Dermis blood vessel endothelial cell (primary cell): ENCODE measurements around the gene TLL2. TPM values are rescaled to one million over a fixed set of nuclear protein-coding genes. Genes with fewer than 3 reads are reported as not detected.

Experiments
- DNase-seq: peaks from one replicate; pipeline ENCODE4 v3.0.0; 2010
- total RNA-seq: library from RNA; depleted of rRNA; stranded (reverse); fragments of >200 nt; gene quantifications from 2 replicates; pipeline ENCODE4 v1.2.3, GENCODE V29; 2014

Gene TLL2
- total RNA-seq, 1 donor from 2014 or later: 0.17 TPM

DNA sequence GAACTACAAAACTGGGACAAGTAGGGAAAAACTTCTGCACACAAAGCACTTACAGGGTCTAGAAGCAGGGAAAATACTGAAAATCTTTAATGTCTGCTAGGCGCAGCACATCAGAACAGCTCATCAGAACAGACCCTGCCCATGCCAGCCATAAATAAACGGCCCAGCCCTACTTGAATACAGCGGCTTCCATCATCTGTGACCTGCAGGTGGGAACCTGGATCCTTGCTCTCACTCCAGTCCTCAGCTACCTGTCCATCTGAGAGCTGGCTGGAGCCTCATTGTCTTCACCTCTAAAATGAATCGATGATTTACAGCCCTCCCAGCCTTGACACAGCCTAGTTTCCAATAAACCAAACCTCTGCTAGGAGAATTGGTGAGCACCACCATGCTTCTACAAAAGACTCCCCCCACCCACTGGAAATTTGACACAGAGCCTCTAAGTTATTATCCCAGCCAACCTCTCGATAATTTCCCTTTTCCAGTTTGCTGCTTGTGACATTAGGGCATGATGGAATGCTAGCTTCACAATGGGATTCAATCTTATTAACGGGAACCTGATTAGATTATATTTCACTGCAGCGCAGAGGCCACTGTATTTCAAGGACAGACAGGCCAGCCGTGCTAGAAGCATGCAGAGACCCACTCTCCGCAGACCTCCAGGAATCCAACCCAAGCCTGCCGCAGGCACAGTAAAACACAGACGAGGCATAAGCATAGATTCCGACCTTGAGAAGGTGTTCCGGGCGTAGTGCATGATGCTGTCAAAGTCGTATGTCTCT lies 93.3 kb downstream of the TLL2 start:
- no peak for DNase-seq

- DNase-seq: no peak
These were observed 94.4 kb downstream of the TLL2 start for GRCh38 chr10:96419351-96419750.

GRCh38 chr10:96418582-96418981 lies 95.1 kb downstream of the TLL2 start:
- DNase-seq: no peak

- DNase-seq: no peak
These were observed 96.3 kb downstream of the TLL2 start for GRCh38 chr10:96417441-96417840.

DNA sequence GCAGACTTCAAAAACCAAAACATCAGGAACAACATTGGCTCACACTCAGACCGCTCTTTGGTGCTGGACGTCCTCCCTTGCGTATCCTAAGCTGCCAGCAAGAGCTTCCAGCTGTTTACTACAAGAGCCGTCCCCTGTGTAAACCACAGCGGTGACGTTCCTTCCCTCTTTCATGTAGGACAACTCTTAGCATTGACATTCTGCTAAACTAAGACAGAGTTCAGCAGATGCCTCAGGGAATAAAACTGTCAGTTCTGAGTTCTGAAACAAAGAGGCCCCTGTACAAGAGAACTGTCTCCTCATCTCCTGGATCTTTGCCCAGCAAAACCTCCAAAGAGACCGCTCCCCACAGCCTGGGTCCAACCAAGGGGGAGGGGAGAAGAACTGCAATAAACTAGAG lies 97.1 kb downstream of the TLL2 start:
- no peak for DNase-seq

- no peak for DNase-seq
These were observed 97.7 kb downstream of the TLL2 start for GRCh38 chr10:96415891-96416554.

- no peak for DNase-seq
These were observed 98.4 kb downstream of the TLL2 start for GRCh38 chr10:96415150-96415890.

GRCh38 chr10:96414303-96414702 lies 99.4 kb downstream of the TLL2 start:
- DNase-seq: no peak

DNA sequence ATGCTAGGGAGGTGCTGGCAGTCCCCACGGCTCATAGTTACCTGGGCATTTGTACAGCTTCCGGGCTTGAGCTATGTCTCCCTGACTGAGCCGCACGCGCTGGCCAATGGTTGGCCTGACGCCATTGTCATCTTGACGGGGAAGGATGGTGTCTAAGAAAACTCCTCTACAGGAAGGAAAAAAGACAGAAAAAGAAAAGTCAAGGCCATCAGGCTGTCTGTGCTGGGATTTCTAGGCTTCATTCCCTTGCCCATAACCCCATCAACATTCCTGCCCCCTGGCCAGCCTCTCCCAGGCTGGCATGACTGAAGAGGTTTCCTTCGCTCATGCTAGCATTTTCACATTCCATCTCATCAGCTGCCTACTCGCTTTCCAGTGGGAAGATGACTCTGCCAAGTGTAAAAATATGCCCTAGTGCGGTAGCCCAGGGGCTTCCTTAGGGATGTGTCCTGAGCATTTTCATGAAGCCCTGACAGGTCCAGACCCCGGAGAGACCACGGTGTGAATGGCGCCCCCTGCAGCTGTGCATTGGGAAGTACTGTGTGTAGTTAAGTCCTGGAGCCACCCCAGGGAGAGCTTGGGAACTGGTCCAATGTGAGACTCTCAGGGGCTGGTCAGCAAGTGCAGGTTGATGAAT lies 100.5 kb downstream of the TLL2 start:
- no peak for DNase-seq

GRCh38 chr10:96411716-96412320 lies 101.9 kb downstream of the TLL2 start:
- no peak for DNase-seq

GRCh38 chr10:96410296-96410695 lies 103.4 kb downstream of the TLL2 start:
- DNase-seq: no peak

DNA sequence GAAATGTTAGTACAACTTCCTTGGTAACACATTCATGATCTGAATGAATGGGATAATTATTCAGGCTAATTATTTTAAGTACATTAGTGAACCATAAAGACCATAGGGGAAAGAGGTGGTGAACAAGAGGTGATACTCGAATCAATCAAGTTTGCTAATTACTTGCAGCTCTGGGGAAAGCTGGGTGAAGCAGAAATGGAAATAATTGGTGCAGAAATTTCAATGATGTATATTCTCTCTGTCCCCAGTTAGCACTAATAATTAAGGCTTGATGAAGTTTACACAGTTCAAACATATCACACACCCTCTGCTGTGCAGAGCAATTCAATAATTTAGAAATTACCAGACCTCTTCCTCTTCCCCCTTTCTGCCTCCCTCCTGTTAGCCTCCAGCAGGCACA lies 105.5 kb downstream of the TLL2 start:
- DNase-seq: no peak

- no peak for DNase-seq
These were observed 106.1 kb downstream of the TLL2 start for GRCh38 chr10:96407560-96408069.

DNA sequence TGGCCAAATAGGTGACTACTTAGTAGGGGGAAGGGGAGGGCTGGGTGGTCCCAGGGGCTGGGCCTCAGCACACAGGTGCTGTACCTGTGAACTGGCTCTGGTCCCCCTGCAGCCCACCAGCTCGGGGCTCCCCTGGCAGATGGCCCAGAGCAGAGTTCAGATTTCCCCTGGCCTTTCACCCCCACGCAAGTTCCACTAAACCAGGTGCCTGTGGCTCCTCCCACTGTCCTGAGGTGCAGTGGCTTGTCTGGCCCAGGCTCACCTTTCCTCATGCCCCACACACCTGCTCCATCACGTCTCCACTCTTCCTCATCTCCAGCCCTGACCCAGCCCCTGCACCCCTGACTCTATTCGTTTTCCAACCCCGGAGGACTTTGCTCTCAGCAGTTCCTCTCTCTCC lies 107.6 kb downstream of the TLL2 start:
- DNase-seq: no peak

GRCh38 chr10:96402417-96403305 lies 111.1 kb downstream of the TLL2 start:
- no peak for DNase-seq

GRCh38 chr10:96401036-96401435 lies 112.7 kb downstream of the TLL2 start:
- no peak for DNase-seq

GRCh38 chr10:96400465-96400864 lies 113.3 kb downstream of the TLL2 start:
- no peak for DNase-seq

DNA sequence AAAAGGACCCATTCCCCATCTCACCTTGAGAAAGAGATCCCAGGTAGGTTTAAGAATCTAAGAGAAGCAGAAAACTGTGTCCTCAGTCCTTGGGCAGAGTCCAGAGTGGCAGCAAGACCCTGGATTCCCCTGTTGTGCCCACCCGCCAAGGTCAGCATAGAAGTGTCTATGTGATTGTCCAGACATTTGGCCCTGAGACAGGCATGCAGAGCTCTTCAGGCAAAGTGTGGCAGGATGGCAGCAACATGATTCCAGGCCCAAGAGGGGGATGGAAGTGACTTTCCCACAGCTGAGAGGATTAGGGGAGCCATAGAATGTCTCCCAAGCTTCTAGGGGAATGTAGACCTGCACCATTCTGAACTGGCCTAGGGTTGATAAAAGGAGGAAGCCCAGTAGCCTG lies 115.8 kb downstream of the TLL2 start:
- DNase-seq: no peak

- DNase-seq: peak; percentile 84
These were observed 117.5 kb downstream of the TLL2 start for GRCh38 chr10:96395931-96396877.

DNA sequence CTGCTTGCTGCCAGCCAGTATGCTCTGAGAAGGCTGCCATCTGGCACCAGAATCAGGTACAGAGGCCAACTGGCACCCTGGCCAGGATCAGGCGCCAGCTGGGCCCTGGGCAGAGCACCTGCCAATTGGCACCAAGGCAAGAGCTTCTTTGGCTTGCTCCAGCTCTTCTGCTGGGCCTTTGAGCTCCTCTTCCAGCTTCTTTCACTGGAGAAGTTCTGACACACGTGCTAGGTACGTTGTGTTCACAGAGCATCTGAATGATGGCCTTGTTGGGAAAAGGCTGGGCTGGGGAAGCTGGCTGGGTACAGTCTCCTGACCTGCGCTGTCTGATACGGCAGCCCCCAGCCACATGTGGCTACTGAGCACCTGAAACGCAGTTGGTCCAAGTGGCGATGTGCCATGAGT lies 123.3 kb downstream of the TLL2 start:
- no peak for DNase-seq
